Left ventricle myocardium superior (tissue), 1 donor: ENCODE measurements around the gene CNOT1. TPM values are rescaled to one million over a fixed set of nuclear protein-coding genes. Genes with fewer than 3 reads are reported as not detected.
"Not testable (repeated sequence)": the region's sequence is repeated elsewhere in the genome, so short reads cannot be mapped to it uniquely, and the experiment has no call there.

Experiments
- ATAC-seq: fragments of 200-7000 bp; cut with Tn5 transposase; one replicate; pipeline ENCODE4 v1.9.1; 2020; ENCODE audit warnings: mild to moderate bottlenecking, moderate library complexity
- DNase-seq: peaks from one replicate; pipeline ENCODE4 v3.0.0-alpha.2; 2020
- intact Hi-C: fragments of 100-400 bp; cut with micrococcal nuclease; formaldehyde crosslinking; loops from one replicate; pipeline ENCODE4 v1.11.0; 2022
- total RNA-seq: library from RNA; stranded (reverse); fragmentation: NEBNext Ultra II Directional; extraction: Animal tissue kit (Norgen Biotek cat#: 25700); gene quantifications from one replicate; pipeline ENCODE4 v1.2.1, GENCODE V29; 2021
- donor health status: DM: no; HTN: yes; CAD: no; lungs with severe emphysema.

CNOT1 gene
- total RNA-seq, 1 donor from 2014 or later = 88.9 TPM

DNA sequence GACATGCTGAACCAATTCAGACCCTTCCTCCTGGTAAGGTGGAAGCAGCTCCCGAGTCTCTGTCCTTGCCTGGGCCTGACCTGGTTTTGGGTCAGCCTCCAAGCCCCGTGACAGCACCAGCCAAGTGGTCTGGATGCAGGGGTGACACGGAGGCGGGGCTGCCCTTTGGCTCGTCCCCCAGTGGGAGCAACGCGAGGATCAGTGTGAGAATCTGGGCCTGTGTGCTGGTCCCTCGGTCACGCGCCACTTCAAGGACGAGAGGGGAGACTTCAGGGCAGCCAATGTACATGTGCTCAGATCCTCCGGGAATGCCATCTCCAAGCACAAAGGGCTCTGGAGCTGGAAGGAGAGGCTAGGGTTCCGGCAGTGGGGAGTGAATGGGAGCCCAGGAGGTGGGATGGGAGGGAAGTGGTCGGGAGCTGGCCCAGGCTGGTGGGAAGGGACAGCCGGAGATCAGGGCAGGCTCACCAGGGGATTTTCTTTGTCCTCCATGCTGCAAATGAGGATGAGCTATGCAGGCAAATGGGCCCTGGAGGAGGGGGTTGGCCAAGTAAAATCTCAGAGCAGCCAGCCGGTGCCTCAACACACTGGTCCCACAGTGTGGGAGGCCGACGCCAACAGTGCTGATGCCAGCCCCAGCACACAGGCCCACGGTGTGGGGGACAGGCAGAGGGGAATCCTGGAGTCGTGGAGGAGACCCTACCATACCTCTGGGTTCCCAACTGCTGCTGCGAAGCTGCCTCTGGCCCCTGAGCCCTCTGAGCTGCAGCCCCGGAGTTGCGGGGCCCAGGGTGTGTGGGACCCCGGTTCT is 133.9 kb downstream of the CNOT1 start:
- DNase-seq (peak; percentile 76), ATAC-seq (peak; percentile 69)
- intact Hi-C loops = no loop called here

DNA sequence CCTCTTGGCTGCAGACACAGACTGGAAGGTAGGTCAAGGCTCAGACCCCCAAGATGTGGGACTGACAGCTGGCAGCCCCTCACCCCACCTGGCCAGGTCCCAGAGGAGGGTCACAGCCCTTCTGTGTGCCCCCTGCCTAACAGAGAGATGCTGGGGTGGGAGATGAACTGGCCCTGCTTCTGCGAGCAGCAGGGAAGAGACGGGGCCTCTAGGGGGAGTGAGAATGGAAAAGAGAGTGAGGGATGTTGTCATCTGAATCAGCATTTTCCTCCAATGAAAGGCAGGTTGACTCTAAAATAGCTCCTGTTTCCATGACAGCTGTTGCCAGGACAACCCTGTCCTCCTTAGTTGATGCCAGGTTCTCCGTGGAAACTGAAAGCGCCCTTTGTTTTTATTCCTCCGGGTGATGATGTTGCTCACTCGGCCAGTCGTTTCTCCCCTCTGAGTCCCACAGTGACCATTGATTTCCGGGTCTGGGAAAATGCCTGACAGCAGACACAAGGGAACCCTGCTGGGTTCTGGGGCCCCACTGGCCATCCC is 134.6 kb downstream of the CNOT1 start:
- ATAC-seq (peak; percentile 68), DNase-seq (peak; percentile 73)
- intact Hi-C loops = no loop called here

DNA sequence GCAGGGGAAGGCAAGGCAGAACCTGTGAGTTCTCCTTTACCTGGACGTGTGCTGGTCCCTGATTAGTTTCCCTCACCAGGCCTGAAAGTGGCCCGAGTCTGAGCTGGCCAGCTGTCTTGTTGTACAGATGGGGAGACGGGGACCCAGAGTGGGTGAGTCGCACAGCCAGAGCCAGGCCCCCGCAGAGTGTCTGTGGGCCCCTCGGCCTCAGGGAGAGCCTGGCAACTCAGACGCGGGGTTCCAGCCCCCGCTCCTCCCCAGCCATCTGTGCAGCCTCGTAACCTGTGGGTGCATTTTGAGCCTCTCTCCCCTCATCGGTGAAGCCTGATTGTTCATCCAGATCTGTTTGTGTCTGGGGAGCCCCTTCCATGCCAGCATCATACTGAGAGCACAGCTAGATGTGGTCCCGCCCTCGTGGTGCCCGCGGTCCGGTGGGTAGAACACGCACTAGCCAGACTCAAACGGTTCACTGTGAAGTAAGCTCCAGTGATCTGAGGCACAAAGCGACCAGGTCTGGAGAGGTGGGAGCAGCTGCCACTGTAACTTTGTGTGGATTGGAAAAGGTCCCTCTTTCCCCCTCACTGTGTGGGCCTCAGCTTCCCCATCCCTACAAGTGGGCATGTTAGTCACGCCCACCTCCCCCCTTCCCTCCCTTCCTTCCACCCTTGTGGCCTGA is 135.7 kb downstream of the CNOT1 start:
- intact Hi-C loops = no loop called here
- peak; percentile 22 for DNase-seq
- ATAC-seq = no peak

DNA sequence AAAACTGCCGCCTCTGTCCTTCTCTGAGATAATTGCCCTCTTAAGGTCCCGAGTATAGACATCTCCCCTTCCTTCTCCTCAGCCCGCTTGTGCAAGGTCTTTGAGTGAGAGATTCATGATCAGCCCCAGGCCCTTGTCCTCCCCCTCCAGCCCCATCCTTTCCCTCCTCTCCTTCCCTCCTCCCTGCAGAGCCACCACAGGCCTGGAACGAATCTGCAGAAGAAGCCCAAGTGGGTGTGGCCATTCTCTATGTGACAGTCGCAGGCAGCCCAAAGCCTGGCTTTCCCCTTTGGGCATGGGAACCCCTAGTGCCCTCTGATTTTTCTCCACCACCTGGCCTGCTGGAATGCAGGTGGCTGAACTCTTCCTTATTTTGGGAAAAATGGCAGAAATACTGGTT is 136.9 kb downstream of the CNOT1 start:
- DNase-seq = peak; percentile 26
- no peak for ATAC-seq
- intact Hi-C loops = no loop called here

DNA sequence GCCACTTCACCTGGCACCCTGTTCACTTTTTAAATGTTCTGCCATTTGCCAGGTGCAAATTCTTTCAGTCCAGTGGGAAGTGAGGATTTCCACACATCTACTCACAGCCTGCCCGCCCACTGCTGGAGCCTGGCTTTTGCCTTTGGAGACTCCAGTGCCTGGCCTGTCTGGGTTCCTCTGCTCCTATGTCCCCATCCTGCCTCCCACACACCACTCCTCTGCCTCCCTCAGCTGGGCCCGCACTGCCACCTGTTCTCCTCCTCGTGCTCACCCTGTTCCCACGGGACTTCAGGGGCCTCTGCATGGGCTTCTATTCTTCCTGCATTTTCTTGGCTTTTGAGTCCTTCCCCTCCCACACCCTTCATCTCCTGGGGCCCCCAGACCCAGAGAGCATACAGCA is 137.6 kb downstream of the CNOT1 start:
- intact Hi-C loops = no loop called here
- peak; percentile 14 for DNase-seq
- ATAC-seq = no peak

DNA sequence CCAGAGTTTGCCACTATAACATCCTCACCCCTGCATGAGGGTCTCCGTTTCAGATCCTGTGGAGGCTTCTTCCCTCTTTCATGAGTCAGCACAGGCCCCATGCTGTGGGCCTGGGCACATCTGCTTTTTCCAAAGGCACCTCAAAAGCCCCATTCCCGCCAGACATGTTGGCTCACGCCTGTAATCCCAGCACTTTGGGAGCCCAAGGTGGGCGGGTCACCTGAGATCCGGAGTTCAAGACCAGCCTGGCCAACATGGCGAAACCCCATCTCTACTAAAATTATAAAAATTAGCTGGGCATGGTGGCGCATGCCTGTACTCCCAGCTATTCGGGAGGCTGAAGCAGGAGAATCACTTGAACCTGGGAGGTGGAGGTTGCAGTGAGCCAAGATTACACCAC is 139.1 kb downstream of the CNOT1 start:
- DNase-seq = peak; percentile 6
- ATAC-seq, intact Hi-C loops: not testable (repeated sequence)

DNA sequence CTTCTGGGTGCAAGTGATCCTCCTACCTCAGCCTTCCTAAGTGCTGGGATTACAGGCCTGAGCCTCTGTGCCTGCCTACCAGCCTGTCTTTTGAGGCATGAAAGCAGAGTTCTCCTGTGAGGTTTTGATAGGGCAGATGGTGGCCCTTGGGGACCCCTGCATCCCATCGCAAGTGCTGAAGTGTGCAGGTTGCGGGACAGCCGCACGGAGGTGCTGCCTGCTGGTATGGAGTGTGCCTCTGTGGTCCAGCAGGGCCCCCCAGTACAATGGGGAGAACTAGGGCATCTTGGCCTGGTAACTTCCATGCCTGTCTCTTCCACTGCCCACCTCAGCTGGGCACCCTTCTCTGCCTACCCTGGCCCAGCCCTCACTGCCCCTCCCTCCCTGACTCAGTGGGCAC is 139.6 kb downstream of the CNOT1 start:
- DNase-seq = peak; percentile 25
- ATAC-seq = no peak
- intact Hi-C loops = no loop called here

DNA sequence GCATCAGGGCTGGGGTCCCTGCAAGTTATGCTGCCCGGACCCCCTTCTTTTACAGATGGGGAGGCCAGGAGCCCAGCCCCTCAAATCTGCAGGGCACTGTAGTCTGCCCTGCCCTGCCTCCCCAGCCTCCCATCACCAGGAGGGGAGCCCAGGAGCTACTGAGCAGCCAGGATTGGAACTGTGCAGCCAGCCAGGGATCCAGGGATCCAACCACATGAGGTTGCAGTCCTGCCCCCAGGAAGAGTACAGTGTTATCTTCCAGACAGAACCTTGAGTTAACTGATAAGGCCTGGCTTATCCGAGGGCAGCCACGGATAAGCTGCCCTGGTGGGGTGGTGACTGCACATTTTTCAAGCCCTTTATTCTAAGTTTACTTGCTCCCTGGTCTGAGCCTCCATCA is 141.1 kb downstream of the CNOT1 start:
- intact Hi-C loops = loop anchor here (5.0 kb wide), 1 partner anchor 146 kb away; no protein-coding TSS in a partner anchor
- peak; percentile 19 for DNase-seq
- ATAC-seq = peak; percentile 9

DNA sequence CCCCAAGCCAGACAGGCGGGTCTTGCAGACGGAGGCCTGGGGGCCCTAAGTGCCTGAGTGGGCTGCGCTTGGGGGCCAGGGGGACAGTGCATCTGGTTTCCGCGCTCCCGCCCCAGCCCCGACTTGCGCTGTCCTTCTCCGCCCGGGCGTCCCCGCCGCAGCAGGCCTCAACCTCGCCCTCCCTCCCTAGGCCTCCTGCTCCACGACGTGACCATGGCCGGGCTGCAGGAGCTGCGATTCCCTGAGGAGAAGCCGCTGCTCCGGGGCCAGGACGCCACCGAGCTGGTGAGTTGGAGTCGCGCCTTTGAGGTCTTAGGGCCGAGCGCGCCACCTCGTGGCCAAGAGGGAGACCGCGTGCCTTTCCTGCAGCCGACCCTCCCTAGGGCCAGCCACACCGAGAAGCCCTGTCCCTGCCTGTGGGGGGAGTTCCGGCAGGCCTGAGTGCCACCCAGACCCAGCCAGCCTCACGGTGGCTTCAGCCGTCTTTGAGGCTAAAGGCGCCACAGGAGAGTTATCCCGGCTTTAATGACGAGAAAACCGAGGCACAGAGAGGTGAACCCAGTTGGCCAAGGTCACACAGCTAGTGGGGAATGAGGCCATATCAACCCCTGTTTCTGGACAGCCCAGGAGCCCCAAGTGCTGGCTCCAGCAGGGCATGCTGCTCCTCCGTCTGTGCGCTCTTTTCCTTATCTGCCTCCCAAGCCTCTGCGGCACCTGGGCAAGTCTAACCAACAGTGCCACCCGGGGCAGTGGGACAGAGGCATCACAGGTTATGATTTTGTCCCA is 141.9 kb downstream of the CNOT1 start:
- intact Hi-C loops = loop anchor here (5.0 kb wide), 1 partner anchor 145 kb away; no protein-coding TSS in a partner anchor
- DNase-seq = peak; percentile 93
- ATAC-seq = peak; percentile 73

DNA sequence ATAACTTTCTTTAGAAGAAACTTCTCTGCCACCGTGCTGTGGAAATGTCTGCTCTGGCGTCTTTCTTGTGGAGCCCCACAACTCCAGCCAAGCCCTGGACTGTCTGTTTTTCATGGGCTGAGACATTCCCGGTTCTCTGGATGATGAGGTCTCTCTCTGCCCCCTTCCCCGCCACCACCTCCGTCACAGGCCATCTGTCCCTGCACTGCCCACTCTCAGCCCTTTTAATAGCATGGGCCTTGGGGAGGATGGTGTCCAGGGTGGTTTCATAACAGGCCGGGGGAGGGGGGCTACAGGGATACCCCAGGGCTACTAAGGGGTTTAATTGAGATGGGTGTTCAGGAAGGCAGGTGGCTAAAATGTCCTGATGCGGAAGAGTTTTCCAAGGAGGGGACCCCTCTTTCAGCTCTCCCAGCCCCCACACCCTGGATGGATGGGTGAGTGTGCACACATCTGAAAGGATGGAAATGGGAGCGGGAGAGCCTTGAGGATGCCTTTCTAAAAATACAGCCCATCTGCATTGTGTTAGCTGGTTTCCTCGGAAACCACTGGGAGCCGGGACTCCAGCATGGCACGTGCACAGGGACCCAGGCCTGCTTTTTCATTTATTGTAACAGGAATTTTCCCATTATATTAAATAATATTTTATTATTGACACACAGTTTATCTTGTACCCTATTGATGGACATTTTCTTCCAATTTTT is 144.3 kb downstream of the CNOT1 start:
- intact Hi-C loops = loop anchor here (5.0 kb wide), 1 partner anchor 143 kb away; no protein-coding TSS in a partner anchor
- ATAC-seq = peak; percentile 60
- peak; percentile 37 for DNase-seq

DNA sequence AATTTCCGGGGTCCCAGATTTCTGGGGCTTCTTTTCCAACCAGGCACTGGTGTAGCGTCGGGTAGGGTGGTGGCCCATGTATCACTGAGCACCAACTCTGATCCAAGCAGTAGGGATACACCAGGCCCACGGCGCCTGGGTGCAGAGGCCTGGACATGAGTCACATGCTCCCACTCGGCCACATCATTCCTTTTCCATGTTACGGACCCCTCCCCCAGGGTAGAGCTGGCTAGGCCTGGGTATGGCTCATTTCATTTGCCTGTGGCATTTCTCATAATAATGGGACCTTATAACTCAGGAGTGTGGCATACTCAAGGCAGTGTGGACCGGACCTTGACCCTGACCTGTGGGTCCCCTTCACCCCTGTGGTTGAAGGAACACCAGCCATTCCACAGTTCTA is 147.7 kb downstream of the CNOT1 start:
- intact Hi-C loops = no loop called here
- ATAC-seq (peak; percentile 13), DNase-seq (peak; percentile 27)

DNA sequence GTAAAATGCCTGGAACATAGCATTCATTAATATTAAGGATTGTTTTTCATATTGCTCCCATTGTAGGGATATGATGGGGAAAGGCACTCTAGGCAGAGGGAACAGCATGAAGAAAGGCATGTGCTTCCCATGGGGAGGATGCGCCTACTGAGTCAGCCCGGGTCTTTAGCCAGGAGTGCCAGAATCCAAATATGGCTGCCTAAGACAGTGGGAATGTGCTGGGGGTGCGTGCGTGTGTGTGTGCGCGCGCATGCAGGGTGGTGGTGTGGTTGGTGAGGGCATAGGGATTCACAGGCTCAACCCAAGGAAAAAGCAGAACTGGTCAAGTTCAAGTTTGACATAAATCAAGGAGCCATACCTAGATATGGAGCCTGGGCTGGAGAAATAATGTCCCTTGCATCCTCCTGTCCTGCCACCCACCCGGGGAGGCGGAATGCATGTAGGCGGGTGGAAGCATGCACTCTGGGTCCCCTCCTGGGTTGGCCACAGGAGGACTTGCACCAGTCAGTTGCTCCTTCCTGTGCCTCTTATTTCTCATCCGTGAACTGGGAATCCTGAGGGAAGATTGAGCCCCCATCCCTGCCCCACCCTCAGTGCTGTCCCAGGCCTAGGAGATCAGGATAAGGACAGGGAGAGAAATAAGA is 148.3 kb downstream of the CNOT1 start:
- DNase-seq (peak; percentile 9), ATAC-seq (no peak)
- intact Hi-C loops = no loop called here

DNA sequence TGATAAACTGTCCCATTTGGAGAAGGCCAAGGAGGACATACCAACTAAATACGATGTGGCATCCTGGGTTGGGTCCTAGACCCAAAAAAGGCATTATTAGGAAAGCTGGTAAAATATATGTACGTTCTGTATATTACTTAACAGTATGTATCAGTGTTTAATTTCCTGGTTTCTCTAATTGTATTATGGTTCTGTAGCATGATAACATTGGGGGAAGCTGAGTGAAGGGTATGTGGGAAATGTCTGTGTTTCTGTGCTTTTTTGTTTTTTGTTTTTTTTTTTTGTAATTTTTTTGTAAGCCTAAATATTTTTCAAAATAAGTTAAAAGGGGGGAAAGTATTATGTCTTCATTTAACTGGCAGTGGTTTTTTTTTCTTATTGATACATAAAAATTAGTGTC is 151.2 kb downstream of the CNOT1 start:
- DNase-seq = no peak
- intact Hi-C loops = no loop called here
- no peak for ATAC-seq

DNA sequence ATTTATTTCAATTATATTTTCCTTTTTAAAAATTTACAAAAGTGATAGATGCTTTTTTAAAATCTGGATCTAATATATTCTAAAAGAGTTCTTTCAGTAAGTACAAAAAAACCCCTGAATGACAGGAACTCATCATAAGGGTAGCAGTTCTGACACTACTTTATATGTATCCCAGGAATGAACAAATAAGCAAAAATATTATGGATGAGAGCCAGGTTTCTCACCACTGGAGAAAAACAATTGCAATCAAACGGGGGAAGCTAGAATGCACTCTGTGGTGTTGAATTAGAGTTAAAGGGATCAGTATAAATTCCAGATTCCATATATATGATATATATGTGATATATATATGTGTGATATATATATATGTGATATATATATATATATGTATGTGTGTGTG is 152.8 kb downstream of the CNOT1 start:
- ATAC-seq = no peak
- intact Hi-C loops = no loop called here
- no peak for DNase-seq

DNA sequence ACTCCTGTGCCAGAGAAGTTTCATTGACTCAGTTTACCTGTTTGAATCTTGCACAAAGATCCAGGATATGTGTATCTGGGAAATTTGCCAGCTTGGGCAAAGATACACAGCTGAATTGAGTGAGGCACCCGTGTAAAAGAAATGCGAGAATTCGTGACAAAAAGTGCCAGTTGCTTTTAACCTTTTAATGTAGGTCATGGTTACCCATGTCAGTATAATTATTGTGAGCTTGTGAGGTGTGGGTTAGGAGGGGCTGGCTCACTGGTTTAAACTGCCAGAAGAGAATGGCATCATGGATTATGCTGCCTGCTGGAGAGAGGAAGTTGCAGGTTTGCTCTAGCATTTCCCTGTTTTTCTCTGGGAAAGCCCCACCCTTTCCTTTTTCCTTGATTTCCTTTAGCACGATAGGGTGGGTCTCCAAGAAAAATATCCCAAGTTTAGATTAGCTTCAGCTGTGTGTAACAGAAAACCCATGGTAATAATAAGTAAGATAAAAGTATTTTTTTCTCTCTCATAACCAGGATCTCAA is 154.5 kb downstream of the CNOT1 start:
- ATAC-seq (peak; percentile 11), DNase-seq (no peak)
- intact Hi-C loops = no loop called here

DNA sequence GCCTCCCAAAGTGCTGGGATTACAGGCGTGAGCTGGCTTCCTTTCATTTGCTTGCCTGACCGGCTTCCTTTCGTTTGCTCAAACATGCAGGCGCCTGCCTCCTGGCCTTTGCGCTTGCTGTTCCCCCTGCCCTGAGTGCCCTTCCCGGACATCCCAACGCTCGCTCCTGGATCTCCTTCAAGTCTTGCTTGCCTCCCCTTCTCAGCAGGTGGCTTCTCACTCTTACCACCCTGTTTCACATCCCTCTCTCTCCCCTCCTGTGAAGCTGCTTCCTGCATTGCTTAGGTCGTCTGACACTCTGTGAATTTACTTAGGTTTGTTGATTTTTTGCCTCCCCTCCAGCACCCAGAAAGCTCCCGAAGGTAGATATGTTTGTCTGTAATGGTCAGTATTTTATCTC is 155.3 kb downstream of the CNOT1 start:
- intact Hi-C loops = no loop called here
- no peak for ATAC-seq
- no peak for DNase-seq

DNA sequence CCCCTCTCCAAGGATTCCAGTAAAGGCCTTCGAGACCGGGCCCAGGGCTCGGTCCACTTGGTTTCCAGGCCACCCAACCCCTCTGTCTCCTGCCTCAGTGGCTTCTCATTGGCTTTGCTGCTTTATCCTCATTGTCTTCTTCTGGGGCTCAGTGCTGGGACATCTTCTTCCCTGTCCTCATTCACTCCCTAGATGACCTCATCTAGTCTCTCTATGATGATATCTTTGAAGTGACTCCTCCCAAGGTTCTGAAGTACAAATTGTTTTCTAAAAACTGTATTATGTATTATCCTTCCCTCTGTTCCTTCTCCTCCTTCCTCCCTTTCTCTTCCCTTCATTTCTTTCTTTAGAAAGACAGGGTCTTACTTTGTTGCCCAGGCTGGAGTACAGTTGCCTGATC is 156.8 kb downstream of the CNOT1 start:
- no peak for DNase-seq
- intact Hi-C loops = no loop called here

DNA sequence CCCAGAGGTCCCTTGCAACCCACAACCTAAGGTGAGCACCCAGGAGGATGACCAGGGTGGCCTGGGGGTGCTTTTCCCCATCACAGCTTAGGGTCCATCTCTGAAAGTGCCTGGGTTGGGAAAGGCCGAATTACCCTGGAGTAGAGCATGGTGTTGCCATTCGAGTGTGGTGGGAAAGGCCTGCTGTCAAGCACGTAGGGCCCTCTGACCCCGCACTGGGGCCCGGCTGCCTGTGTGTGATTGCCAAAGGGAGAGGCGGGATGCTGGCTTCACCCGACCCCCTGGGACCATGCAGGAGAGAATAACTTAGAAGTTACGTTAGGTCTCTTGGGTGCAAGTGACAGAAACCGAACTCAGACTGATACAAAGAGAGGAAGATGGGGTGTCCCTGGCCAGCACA is 157.4 kb downstream of the CNOT1 start:
- peak; percentile 5 for ATAC-seq
- intact Hi-C loops = no loop called here
- DNase-seq = no peak

More for the DNA sequence above, 156.8 kb downstream of the CNOT1 start:
- ATAC-seq = peak; percentile 2
